HuH-7 (cell line): ENCODE measurements around the gene CD63.
"Not testable (repeated sequence)": the region's sequence is repeated elsewhere in the genome, so short reads cannot be mapped to it uniquely, and the experiment has no call there.

Experiments used
- DNase-seq: peaks from one replicate; pipeline ENCODE4 v3.0.0; 2011; ENCODE audit warnings: low spot score

Gene CD63, protein sequence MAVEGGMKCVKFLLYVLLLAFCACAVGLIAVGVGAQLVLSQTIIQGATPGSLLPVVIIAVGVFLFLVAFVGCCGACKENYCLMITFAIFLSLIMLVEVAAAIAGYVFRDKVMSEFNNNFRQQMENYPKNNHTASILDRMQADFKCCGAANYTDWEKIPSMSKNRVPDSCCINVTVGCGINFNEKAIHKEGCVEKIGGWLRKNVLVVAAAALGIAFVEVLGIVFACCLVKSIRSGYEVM

GRCh38 chr12:55728939-55729818 is at the start of gene CD63:
Gene CD63 (minus strand): TSS chr12:55729009. CDS start chr12:55728341, 668 bp downstream.
- peak; percentile 96 for DNase-seq

- no peak for DNase-seq
These were observed 49.0 kb upstream of the CD63 start for GRCh38 chr12:55777856-55778255.

- no peak for DNase-seq
These were observed 42.9 kb upstream of the CD63 start for GRCh38 chr12:55771736-55772135.

- DNase-seq, result no peak
These were observed 38.3 kb upstream of the CD63 start for GRCh38 chr12:55767156-55767555.

- DNase-seq, result no peak
These were observed 37.0 kb upstream of the CD63 start for GRCh38 chr12:55765736-55766290.

- DNase-seq, result no peak
These were observed 33.8 kb upstream of the CD63 start for GRCh38 chr12:55762646-55763045.

GRCh38 chr12:55760663-55761062 is 31.9 kb upstream of the CD63 start:
- DNase-seq, result no peak

DNA sequence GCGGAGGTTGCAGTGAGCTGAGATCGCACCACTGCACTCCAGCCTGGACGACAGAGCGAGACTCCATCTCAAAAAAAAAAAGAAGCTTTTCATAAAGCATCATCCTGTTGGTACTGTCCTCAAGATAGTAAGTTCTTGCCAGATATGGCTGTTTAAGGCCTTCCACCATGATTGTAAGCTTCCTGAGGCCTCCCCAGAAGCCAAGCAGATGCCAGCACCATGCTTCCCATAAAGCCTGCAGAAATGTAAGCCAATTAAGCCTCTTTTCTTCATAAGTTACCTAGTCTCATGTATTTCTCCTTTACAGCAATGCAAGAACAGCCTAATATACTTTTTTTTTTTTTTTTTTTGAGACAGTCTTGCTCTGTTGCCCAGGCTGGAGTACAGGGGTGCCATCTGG is 29.8 kb upstream of the CD63 start:
- not testable (repeated sequence) for DNase-seq

DNA sequence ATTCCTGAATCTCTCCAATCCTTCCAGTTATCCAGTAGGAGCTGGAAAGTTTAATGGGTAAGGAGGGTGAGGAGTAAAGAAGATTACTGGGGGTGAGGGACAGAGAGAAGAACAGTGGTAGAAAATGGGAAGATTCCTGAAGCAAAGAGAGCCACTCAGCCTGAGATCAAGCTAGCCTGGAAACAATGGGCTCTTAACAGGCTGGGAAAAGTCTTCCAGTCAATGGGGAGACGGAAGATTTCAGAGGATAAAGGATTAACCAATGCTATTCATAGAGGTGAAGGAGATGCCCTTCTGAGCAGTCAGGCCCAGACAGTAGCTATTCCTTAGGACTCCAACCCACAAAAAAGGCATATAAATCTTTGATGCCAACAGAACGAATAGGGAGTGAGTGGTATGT is 28.9 kb upstream of the CD63 start:
- no peak for DNase-seq

DNA sequence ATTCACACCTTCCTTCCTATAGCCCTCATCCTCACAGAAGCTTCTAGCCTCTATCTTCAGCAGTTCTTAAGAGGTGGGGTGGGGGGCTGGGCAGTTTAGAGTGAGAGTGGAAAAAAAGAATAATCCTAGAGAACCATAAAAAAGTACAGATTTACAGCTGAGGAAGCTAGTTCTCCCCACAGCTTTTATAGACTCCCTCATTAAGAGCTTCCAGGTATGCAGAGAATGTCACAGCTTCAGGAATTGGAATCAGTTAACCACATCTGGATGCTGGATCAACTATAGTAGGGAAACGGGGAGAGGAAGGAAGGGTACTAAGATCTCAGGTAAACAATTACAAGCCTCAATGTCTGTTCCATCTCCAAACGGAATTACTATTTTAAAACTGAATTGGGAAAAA is 26.4 kb upstream of the CD63 start:
- no peak for DNase-seq

GRCh38 chr12:55748230-55748993 is 19.6 kb upstream of the CD63 start:
- DNase-seq, result no peak

- no peak for DNase-seq
These were observed 18.1 kb upstream of the CD63 start for GRCh38 chr12:55746913-55747231.

DNA sequence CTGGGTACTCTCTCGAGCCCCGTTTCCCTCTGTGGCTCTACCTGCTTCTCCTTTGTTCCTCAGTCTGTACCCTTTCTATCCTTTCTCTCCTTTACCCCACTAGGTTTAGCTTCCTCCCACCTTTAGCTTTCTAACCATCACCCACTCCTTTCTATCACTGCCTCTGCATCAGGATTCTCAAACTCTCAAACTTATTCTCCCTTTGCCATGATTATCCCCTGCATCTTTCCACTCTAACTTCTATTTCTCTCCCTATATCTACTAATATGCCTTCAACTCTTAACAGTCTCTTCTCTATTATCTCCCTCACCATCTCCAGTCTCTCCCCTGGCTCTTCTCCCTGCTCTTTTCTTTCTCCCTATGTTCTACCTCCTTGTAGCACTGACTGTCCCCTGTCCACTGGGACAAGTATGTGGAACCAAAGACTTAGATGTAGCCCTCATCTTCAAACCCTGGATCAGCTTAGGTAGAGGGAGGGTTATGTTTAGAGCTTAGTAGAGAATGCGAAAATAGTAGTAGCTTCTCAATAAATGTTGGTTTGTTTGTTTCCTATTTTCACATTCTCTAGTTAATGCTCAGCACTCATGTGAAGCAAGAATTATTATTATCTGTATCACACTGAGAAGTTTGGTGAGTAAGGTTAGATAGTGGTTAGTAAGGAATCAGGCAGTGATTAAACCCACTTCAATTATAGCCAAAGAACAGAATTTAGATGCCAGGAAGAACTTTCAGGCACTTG is 17.5 kb upstream of the CD63 start:
- no peak for DNase-seq

- DNase-seq, result peak; percentile 56
These were observed 16.8 kb upstream of the CD63 start for GRCh38 chr12:55745361-55746173.

- no peak for DNase-seq
These were observed 15.7 kb upstream of the CD63 start for GRCh38 chr12:55744340-55745030.

- DNase-seq, result peak; percentile 60
These were observed 14.9 kb upstream of the CD63 start for GRCh38 chr12:55743406-55744339.

DNA sequence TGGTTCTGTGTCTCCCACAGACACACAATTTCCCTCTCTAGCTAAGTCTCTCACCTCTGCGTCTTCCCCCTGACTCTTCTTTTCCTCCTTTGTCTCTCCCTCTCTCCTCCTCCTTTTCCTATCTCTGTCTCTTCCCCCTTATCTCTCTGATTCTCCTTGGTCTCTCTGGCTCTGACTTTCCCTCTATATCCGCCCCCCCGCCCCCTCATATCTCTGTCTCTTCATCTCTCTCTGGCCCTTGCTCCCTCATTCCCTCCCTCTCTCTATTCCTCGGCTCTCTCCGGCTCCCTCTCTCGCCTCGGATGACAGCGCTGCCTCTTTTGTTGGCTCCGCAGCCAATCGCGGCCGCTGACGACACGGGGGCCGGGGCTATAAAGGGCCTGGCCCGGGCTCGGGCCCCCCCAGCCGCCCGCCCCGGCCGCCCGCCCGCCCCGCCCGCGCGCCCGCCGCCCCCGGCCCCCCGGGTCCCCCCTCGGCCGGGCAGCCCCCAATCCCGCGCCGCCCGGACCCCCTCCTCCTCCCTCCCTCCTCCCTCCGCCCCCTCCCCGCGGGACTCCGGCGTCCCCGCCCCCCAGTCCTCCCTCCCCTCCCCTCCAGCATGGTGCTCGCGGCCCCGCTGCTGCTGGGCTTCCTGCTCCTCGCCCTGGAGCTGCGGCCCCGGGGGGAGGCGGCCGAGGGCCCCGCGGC is 14.1 kb upstream of the CD63 start, which contains the start of gene GDF11:
TSS of gene GDF11 (plus strand) at position 404 of the 687 bp plus-strand sequence. CDS start at position 599, 195 bp downstream.
- peak; percentile 92 for DNase-seq

DNA sequence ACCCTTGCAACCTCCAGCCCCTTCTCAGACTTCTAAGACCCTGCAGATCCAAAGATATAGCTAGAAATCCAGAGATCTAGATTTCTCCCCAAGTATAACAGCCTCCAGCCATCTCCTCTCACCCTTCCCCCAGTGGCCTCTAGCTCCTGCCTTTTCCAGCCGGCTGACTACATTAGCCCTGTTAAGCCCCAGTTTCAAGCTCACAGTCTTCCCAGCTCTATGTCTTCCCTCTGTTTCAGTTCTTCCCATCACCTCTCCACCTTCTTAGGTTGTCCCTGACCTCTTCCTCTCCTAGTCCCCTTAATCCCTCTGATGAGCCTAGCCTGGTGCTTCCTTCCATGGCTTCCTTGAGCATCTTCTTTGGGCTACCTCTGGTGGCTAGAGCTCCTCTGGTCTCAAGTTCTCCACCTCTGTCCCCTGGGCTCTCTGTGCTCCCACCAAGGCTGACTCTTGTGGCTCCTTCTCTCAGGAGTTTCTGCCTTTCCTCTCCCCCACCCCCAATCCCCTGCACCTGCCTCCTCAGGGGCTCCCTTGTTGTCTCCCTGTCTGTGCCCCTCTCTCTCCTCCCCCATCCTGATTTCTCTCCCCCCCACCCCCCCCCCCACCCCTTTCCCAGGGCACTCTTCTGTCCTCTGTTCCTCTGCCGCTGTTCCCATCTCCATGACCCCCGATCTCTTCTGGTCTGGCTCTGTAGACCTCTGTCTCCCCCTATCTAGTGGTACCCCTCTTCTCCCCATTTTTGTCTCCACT is 13.3 kb upstream of the CD63 start:
- no peak for DNase-seq
